Caki2 (cell line): ENCODE results near the gene SLC10A3. TPM values are rescaled to one million over a fixed set of nuclear protein-coding genes. Genes with fewer than 3 reads are reported as not detected.

Source experiments
- DNase-seq: peaks from one replicate; pipeline ENCODE4 v3.0.0-alpha.2; 2015; ENCODE audit warnings: low read depth
- in situ Hi-C: cut with HindIII; loops from 2 replicates; pipeline ENCODE4 v1.10.0; 2016; ENCODE audit warnings: low sequenced_read_pairs, low pct_unique_long_range_greater_than_20kb, mixed read lengths
- total RNA-seq: library from RNA; depleted of rRNA; stranded (reverse); fragments of >200 nt; shearing (Covaris generic); gene quantifications from 2 replicates; pipeline ENCODE4 v1.2.3, GENCODE V29; 2014; ENCODE audit warnings: low replicate concordance; rRNA removed

Gene SLC10A3
- total RNA-seq, 1 experiment from 2014 or later, result 21.5 TPM

DNA sequence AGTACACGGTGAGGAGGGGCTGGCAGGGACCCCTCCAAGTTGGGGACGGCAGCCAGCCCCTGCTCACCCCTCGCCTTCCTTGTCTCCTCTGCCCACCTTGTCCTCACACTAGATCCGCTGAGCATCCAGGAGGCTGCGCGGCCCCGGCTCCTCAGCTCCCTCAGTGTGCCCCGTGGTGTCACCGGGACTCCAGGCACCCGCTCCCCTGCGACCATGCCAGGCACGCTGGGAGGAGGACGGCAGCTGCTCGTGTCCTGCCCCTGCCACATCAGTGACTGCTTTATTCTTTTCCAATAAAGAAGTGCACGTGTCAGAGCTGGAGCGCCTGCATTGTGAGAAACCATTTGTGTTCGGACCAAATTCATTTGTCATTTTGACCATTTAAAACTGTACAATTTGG, 40.1 kb downstream of the SLC10A3 start:
- in situ Hi-C loops, result no loop called here
- no peak for DNase-seq

DNA sequence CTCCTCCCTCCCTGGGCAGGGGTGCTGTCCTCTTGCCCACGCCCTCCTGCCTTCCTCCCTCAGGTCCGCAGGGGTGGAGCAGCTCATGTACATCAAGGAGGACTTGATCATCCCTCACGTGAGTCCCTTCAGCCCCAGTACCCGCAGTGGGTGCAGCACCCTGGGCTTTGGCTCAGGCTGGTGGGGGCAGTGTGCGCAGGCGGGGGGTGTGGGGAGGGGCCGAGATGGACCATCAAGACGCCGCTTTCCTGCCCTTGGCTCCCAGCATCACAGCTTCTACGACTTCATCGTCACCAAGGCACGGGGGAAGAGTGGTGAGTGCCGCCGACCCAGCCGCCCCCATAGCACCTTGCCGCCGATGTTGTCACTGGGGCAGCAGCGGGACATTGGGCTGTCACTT, 40.8 kb downstream of the SLC10A3 start:
- no peak for DNase-seq
- in situ Hi-C loops, result no loop called here

DNA sequence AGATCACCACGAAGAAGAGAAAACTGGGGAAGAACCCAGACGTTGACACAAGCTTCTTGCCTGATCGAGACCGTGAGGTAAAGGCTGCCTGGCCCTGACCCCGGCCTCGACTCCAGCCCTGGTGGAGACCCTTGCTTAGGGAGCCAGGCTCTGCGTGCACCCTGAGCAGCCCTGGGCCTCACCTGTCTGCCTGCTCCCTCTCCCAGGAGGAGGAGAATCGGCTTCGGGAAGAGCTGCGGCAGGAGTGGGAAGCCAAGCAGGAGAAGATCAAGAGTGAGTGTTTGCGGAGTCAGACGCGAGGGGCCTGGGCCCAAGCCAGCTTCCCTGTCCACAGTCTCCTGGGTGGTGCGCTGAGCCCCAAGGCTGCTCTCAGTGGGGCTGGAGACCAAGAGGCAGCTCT, 41.9 kb downstream of the SLC10A3 start:
- no peak for DNase-seq
- in situ Hi-C loops, result no loop called here

DNA sequence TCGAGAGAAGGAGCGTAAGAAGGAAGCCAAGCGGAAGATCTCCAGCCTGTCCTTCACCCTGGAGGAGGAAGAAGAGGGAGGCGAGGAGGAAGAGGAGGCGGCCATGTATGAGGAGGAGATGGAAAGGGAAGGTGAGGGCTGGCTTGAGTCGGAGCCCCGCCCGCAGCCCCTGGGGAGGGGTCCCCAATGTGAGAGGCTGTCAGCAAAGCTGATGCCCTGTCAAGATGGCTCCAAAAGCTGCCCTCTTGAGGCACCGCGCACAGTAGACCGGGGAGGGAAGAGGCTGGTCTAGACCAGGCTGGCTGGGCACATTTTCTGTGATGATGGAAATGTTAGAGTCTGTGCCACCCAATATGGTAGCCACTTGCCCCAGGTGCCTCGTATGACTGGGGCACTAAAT, 44.0 kb downstream of the SLC10A3 start:
- DNase-seq, result no peak
- in situ Hi-C loops, result no loop called here

DNA sequence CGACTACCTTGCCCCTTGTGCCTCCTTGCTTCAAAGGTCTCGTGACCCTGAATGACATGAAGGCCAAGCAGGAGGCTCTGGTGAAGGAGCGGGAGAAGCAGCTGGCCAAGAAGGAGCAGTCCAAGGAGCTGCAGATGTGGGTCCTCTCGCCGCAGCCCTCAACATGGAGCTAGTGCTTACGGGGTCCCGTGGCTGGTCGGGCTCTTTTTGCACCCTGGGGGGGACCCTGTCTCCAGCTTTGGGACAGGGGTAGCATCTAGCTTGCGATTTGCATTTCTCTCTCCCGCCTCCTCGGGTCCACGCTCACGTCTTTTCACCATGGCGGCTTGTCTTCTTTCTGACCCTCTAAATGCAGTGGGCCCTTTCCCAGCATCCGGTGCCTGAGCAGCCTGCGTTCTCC, 44.7 kb downstream of the SLC10A3 start:
- in situ Hi-C loops, result no loop called here
- DNase-seq, result no peak

DNA sequence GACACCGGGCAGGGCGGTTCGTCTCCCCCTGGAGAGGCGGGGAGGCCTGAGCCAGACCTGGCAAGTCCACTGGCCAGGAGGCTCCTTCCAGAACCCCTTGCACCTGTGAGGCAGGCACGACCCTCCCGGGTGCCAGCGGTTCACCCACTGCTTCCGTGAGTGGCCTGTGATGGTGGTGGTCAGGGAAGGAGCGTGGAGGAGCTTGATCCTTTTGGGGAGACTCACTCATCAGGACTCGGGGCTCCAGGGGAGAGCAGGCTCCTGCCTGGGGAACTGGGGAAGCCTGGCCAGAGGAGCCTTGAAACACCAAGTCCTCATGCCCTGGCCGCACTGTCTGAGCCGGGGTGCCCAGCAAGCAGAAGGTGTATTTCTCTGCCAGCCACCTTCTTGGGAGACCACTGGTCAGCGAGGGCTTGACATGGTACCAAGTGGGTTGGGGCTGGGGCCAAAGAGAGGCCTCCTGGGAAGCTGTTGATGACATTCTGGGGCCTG, 45.6 kb downstream of the SLC10A3 start:
- in situ Hi-C loops, result no loop called here
- no peak for DNase-seq

DNA sequence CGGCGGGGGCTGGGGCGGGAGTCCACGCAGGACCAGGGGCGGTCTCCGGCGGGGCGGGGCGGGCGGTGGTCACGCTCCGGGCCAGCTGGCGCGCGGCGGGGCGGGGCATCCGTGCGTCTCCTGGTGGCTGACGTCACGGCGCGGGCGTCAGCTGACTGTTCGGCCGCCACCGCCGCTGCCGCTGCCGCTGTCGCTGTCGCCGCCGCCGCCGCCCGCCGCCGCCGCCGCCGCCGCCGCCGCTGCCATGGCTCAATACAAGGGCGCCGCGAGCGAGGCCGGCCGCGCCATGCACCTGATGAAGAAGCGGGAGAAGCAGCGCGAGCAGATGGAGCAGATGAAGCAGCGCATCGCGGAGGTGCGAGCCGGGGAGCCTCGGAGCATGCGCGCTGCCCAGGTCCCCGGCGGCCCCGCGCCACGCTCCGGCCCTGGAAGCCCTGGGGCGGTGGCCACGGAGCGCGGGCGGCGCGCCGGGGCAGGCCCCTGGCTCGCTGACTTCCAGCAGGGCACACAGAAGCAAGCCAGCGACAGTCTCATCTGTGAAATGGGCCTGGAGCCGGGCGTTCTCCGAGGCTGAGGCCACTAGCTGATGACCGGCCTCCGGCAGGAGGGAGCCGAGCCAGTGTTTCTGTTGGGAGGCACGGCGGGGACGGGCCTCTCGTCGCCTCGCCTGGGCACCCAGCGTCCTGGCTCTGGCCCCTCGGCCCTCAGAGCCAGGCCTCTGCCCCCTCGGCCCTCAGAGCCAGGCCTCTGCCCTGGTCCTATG, 46.3 kb downstream of the SLC10A3 start, which contains the start of gene FAM50A:
FAM50A (plus strand) TSS at position 150 of the 763 bp plus-strand sequence; CDS start at position 245, 95 bp downstream.
- DNase-seq, result peak; percentile 49

DNA sequence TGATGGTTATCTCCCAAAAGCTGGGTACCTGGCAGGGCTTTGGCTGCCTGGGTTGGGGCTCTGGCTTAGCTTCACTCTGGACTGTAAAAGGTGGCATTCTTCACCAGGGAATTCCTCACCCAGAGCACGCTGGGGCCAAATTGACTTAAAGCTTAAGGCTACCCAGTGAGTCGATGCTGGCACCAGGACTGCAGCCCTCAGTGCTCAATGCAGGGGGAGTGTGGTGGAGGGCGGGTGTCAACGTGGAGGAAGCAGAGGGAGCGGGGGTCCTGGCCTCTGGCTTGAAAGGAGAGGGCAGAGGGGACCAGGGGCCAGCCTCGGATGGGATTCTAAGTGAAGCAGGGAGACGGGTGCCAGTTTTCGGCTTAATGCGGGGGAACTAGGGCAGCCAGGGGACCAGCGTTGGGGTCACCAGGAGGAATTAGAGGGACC, 46.9 kb downstream of the SLC10A3 start:
- no peak for DNase-seq
- in situ Hi-C loops, result no loop called here

More for the DNA sequence above, 46.3 kb downstream of the SLC10A3 start, which contains the start of gene FAM50A:
- in situ Hi-C loops, result no loop called here

DNA sequence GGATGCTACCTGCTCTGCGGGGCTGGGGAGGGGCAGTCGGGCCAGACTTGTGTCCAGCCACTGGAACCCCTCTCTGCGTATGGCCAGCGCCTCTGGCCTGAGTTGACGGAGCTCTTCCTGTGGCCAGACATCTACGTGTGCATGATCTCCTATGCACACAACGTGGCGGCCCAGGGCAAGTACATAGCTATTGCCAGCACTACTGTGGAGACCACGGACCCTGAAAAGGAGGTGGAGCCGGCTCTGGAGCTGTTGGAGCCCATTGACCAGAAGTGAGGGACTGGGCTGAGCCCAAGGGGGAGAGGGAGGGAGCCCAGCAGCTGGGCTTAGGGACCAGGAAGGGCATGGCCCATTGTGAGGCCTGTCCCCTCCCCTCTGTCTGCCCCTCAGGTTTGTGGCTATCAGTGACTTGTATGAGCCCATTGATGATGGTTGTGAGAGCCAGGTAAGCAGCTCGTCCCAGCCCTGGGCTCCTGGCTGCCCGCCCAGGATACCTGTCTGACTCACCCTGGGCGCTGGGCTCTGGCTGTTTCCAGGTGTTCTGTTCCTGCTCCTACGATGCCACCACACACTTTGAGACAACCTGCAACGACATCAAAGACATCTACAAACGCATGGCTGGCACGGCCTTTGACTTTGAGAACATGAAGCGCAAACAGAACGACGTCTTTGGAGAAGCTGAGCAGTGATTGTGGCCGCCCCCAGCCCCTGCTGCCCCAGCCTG, 48.3 kb downstream of the SLC10A3 start:
- DNase-seq, result no peak
- in situ Hi-C loops, result no loop called here

DNA sequence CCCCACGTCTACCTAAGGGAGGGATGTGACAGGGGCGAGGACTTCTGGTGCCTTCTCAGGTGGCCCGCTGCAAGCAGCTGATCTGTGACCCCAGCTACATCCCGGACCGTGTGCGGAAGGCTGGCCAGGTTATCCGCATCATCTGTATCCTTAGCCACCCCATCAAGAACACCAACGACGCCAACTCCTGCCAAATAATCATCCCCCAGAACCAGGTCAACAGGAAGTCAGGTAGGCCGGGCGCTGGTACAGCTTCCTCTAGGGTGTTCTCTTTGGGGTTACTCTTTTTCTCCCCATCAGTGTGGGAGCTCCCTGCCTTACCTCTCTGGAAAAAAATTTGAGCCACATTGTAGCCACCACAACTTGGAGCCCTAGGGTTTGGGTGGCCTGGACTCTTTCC, 48.9 kb downstream of the SLC10A3 start:
- in situ Hi-C loops, result no loop called here

DNA sequence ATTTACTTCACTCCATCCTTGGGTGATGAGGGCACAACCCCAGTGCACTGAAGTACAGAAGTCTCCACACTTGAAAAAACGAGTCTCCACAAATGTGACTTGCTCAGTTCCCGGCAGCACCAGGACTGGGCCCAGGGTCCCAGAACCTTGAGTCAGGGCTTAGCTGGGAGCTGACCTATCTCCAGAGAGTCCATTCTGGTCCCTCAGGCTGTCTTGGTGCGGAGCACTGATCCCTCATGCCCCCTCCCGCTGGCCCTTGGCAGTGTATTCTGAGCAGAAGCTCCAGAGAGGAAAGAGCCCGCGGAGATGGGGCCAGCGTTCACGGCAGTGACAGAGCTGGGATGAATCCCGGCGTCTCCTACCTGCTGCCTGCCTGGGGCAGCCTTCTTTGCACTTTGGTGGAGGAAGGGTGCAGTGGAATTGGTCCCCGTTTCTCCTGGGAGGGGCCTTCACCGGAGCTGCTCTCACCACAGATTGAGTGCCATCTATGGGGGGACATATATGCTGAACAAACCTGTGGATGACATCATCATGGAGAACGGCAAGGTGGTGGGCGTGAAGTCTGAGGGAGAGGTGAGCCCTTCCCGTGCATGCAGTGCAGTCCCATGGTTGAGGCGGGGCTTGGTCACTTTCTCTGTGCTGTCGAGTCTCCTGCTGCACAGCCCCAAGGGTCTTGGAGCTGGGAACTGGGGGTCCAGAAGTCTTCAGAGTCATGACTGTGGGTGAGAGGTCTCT, 49.6 kb downstream of the SLC10A3 start:
- in situ Hi-C loops, result no loop called here
- DNase-seq, result no peak

More for the DNA sequence above, 48.9 kb downstream of the SLC10A3 start:
- no peak for DNase-seq

DNA sequence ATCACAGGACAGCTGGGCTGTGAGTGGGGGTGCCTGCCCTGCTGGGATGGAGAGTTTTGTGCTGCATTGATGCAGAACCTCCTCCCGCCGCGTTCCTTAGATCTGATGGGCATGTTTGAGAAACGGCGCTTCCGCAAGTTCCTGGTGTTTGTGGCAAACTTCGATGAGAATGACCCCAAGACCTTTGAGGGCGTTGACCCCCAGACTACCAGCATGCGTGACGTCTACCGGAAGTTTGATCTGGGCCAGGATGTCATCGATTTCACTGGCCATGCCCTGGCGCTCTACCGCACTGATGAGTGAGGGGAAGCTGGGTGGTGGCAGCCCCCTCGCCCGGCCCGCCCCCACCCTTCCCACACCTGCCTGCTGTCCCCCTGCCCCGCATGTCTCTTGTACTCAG, 50.6 kb downstream of the SLC10A3 start:
- DNase-seq, result no peak
- in situ Hi-C loops, result no loop called here

DNA sequence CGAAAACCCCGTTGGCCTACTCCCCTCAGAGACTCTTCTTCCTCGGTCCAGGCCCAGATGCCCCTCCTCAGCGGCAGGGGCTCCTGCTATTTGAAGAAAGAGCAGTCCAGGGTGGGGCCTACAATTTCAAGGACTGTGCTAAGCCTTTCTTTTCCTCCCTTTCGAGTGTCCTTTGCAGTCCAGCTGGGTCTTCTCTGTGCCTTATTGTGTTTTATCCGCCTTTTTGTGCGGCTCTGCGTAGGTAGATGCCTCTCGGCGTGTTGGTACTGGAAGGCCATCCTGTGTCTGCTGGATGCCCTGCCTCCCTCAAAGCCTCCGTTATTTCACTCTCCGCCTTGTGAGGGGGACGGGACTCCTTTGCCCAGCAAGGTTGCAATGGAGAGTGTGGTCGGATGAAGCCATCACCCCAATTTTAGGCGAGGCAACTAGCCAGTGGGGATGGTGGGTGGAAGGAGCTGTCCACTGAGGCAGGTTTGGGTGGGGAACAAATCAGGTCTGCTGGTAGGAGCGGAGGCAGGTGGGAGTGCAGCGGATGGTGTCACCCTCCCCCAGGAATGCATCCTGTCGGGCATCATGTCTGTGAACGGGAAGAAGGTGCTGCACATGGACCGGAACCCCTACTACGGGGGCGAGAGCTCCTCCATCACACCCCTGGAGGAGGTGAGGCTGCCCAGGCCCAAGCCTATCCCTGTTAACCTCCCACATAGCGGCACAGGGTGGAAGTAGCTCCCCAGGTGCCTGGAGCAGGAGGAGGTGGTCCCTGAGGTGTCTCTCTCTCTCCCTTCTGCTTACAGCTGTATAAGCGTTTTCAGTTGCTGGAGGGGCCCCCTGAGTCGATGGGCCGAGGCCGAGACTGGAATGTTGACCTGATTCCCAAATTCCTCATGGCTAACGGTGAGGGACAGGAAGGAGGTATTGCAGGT, 52.2 kb downstream of the SLC10A3 start:
- in situ Hi-C loops, result no loop called here
- no peak for DNase-seq

Other genes with a start within 250 kb of the SLC10A3 start
- not detected in 2 replicates for gene OPN1MW3, start 233.0 kb downstream of the SLC10A3 start, total RNA-seq
- not detected in 2 replicates for gene TEX28, start 195.5 kb downstream of the SLC10A3 start, total RNA-seq
- gene TKTL1, start 194.8 kb downstream of the SLC10A3 start, total RNA-seq, result 0.37 and 0.64 TPM in 2 replicates
- gene FLNA, start 116.0 kb downstream of the SLC10A3 start, total RNA-seq, result 1,120 and 1,164 TPM in 2 replicates
- 32.0 and 48.7 TPM in 2 replicates for gene EMD, start 111.3 kb downstream of the SLC10A3 start, total RNA-seq
- 2,876 and 3,155 TPM in 2 replicates for gene RPL10, start 92.3 kb downstream of the SLC10A3 start, total RNA-seq
- 40.3 and 46.1 TPM in 2 replicates for gene DNASE1L1, start 81.4 kb downstream of the SLC10A3 start, total RNA-seq
- 38.4 and 68.0 TPM in 2 replicates for gene TAFAZZIN, start 79.1 kb downstream of the SLC10A3 start, total RNA-seq
- 29.2 and 46.6 TPM in 2 replicates for gene ATP6AP1, start 62.0 kb downstream of the SLC10A3 start, total RNA-seq
- gene GDI1, start 53.5 kb downstream of the SLC10A3 start, total RNA-seq, result 58.6 and 91.2 TPM in 2 replicates
- 62.3 and 77.1 TPM in 2 replicates for gene FAM50A, start 46.5 kb downstream of the SLC10A3 start, total RNA-seq
- 2.2 and 2.7 TPM in 2 replicates for gene PLXNA3, start 32.3 kb downstream of the SLC10A3 start, total RNA-seq
- gene LAGE3, start 11.3 kb downstream of the SLC10A3 start, total RNA-seq, result 32.3 and 71.1 TPM in 2 replicates
- gene UBL4A, start 4.0 kb downstream of the SLC10A3 start, total RNA-seq, result 109 and 110 TPM in 2 replicates
- gene FAM3A, start 25.6 kb upstream of the SLC10A3 start, total RNA-seq, result 32.5 and 47.1 TPM in 2 replicates
- 600 and 665 TPM in 2 replicates for gene G6PD, start 56.2 kb upstream of the SLC10A3 start, total RNA-seq
- 32.9 and 49.8 TPM in 2 replicates for gene IKBKG, start 57.0 kb upstream of the SLC10A3 start, total RNA-seq
- not detected in 2 replicates for gene CTAG1A, start 94.5 kb upstream of the SLC10A3 start, total RNA-seq
- not detected in 2 replicates for gene CTAG1B, start 128.7 kb upstream of the SLC10A3 start, total RNA-seq
- gene CTAG2, start 162.9 kb upstream of the SLC10A3 start, total RNA-seq, result not detected in 2 replicates